ENCODE results near the gene PRDM15. TPM values are rescaled to one million over a fixed set of nuclear protein-coding genes. Genes with fewer than 3 reads are reported as not detected.

Gene PRDM15
- total RNA-seq, 4 donors from 2014 or later = 5.3 to 6.8 (median 5.8) TPM

DNA sequence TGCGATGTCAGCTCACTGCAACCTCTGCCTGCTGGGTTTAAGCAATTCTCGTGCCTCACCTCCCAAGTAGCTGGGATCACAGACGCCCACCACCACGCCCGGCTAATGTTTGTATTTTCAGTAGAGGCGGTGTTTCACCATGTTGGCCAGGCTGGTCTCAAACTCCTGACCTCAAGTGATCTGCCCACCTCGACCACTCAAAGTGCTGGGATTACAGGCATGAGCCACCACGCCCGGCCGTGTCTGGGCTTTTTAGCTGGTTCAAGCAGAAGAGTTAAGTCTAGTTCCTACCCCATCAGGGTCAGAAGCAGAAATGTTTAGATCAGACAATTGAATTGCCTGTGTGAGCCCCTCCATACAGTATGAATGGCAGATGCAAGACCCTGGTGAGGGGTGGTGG, 84.5 kb downstream of the PRDM15 start:
- TF ChIP-seq, protein P1, sequence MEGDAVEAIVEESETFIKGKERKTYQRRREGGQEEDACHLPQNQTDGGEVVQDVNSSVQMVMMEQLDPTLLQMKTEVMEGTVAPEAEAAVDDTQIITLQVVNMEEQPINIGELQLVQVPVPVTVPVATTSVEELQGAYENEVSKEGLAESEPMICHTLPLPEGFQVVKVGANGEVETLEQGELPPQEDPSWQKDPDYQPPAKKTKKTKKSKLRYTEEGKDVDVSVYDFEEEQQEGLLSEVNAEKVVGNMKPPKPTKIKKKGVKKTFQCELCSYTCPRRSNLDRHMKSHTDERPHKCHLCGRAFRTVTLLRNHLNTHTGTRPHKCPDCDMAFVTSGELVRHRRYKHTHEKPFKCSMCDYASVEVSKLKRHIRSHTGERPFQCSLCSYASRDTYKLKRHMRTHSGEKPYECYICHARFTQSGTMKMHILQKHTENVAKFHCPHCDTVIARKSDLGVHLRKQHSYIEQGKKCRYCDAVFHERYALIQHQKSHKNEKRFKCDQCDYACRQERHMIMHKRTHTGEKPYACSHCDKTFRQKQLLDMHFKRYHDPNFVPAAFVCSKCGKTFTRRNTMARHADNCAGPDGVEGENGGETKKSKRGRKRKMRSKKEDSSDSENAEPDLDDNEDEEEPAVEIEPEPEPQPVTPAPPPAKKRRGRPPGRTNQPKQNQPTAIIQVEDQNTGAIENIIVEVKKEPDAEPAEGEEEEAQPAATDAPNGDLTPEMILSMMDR (IDR thresholded peaks at IDR 0.05; ENCODE audit: low read depth) = no peak

DNA sequence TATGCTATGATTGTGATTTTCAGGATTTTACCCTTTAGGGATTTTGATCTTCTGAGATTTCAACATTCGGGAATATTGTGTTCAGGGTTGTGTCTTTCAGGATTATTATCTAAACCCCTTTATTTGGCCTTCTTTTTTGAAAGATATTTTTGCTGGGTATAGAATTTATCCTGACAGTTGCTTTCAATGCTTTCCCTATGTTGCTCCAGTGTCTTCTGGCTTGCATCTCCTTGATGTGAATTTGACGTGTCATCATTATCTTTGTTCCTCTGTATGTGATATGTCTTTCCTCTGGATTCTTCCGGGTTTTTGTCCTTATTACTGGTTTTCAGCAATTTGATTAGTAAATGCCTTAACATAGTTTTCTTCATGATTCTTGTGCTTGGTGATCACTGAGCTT, 86.4 kb downstream of the PRDM15 start:
- TF ChIP-seq, protein P1 (IDR thresholded peaks at IDR 0.05; ENCODE audit: low read depth) = no peak

DNA sequence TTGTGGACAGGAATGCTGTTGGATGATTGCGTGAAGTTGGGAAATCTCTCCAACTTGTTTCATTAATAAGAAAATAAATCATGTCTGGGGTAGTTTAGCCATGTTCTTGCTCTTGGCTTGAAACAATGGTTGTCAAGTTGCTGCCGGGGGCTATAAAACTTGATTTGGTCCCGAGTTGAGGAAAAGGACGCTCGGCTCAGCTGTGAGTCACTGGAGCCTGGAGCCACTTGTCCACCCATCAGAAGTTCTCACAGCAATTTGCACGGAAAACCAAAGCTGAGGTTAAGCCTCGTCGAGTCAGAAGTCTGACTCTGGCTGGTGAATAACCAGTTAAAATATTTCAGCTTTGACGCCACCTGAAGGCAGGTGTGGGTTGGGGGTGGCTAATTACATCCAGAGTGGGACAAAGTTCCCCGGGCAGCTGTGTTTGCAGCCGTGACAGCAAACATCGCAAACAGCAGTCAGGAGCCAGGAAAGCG, 92.6 kb downstream of the PRDM15 start:
- TF ChIP-seq, protein P1 (IDR thresholded peaks at IDR 0.05; ENCODE audit: low read depth) = no peak

DNA sequence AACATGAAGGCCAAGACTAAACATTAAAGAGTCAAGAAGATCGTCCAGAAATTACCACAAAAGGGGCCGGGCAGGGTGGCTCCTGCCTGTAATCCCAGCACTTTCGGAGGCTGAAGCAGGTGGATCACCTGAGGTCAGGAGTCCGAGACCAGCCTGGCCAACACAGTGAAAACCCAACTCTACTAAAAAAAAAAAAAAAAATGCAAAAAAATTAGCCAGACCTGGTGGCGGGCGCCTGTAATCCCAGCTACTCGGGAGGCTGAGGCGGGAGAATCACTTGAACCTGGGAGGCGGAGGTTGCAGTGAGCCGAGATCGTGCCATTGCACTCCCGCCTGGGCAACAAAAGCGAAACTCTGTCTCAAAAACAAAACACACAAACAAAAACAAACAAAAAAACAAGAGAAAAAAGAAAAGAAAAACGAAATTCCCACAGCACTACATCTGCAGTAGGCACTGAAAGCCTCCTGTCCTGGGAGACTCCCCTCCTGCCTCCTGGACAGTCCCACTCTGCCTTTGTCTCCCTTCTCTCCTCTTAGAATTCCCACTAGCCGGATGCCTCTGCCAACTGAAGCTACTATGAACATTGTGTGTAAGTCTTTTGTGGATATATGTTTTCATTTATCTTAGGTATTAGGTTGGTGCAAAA, 94.6 kb downstream of the PRDM15 start:
- TF ChIP-seq, protein P1 (IDR thresholded peaks at IDR 0.05; ENCODE audit: low read depth) = no peak

DNA sequence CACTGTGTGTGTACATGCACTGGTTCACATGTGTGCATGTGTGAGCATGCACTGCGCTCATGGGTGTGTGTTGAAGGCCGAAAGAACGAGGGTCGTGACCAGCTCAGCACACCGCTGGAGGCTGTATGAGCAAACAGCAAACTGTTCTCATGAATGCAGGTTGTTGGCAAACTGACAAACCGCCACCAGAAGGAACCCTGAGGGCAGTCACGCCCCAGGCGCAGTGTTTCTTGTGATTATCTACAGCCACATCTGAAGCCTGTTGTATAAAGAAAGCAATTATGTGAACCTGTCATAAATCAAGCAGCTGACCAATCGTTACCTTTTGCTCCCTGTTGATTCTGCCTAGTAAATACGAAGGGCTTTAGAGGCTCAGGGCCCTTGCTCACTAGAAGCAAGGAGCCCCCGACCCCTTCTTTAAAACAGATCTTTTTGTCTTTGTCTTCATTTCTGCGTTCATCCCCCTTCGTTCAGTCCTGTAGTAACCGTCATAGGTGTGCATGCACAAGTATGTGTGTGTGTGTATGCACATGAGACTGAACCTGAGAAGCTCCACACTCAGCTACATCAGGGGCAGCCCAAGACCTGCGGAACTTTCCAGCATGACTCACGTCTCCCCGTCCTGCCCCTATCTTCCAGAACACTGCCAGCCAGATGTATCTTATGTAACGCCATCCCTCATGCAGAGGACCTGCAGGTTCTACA, 95.5 kb downstream of the PRDM15 start:
- TF ChIP-seq, protein P1 (IDR thresholded peaks at IDR 0.05; ENCODE audit: low read depth) = no peak

DNA sequence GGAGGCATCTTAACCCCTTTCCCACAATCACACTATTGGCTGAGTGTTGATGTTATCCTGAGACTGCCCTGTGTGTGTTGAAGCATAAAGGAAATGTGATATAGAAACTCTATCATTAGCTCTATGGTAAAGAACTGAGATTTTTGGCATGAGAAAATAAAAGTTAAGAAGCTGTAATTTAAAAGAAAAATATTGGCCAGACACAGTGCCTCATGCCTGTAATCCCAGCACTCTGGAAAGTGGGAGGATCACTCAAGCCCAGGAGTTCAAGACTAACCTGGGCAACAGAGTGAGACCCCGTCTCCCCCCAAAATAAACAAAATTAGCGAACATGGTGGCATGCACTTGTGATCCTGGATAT, 98.1 kb downstream of the PRDM15 start:
- TF ChIP-seq, protein P1 (IDR thresholded peaks at IDR 0.05; ENCODE audit: low read depth) = no peak

DNA sequence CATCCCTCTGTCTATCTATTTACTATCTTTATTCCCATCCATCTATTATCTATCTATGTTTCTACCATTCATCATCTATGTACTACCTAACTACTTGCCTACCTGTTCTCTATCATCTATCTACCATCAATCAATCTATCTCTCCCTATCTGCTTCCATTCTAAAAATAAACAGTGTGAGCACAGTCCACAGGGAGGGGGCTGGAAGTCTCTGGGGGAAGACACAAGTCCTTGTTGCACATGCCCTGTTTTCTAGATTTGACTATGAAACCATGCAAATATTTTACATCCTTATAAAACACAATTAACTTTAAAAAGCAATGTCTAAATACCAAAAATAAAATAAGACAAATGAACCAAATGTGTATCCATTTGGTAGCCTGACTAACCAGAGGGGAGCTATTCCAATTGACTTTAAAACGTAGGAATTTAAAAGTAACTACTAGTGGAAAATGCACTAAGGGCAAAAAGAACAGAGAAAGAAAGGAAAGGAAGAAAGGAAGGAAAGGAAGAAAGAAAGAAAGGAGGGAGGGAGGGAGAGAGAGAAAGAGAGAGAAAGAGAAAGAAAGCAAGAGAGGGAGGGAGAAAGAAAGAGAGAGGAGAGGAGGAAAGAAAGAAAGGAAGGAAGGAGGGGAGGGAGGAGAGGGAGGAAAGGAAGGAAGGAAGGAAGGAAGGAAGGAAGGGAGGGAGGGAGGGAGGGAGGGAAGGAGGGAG, 98.7 kb downstream of the PRDM15 start:
- TF ChIP-seq, protein P1 (IDR thresholded peaks at IDR 0.05; ENCODE audit: low read depth) = no peak

All from subcutaneous adipose tissue (tissue), 4 donors.